Thymus (tissue), 11 donors: ENCODE data around the gene AFAP1. TPM values are rescaled to one million over a fixed set of nuclear protein-coding genes. Genes with fewer than 3 reads are reported as not detected.

Experiments used
- DNase-seq, 9 donors: peaks; one replicate each; pipeline ENCODE4 v3.0.0-alpha.2; 2013; ENCODE audit warnings: low spot score in 9 of 9, low read depth in 6 of 9, missing footprints in 1 of 9
- H3K27ac ChIP-seq, 2 donors: one replicate each; pipeline ENCODE4 v1.5.1; 2013; ENCODE audit warnings: control low read depth in 1 of 2, low read depth in 1 of 2, low read length in 1 of 2, mild to moderate bottlenecking in 1 of 2, moderate library complexity in 1 of 2
- H3K27me3 ChIP-seq, 2 donors: one replicate each; pipeline ENCODE4 v1.5.1; 2013; ENCODE audit warnings: low read length in 1 of 2; ENCODE audit not compliant: control insufficient read depth in 2 of 2, insufficient read depth in 1 of 2
- H3K36me3 ChIP-seq, 2 donors: one replicate each; pipeline ENCODE4 v1.5.1; 2013; ENCODE audit warnings: low read length in 1 of 2, mild to moderate bottlenecking in 1 of 2, moderate library complexity in 1 of 2; ENCODE audit not compliant: control insufficient read depth in 2 of 2, insufficient read depth in 2 of 2
- H3K4me1 ChIP-seq, 2 donors: one replicate each; pipeline ENCODE4 v1.5.1; 2013; ENCODE audit warnings: low read length in 2 of 2; ENCODE audit not compliant: control insufficient read depth in 2 of 2, insufficient read depth in 2 of 2
- H3K4me3 ChIP-seq, 2 donors: one replicate each; pipeline ENCODE4 v1.5.1; 2013; ENCODE audit warnings: low read length in 2 of 2, control low read depth in 1 of 2, mild to moderate bottlenecking in 1 of 2
- H3K9me3 ChIP-seq, 2 donors: one replicate each; pipeline ENCODE4 v1.5.1; 2013; ENCODE audit warnings: low read length in 1 of 2, mild to moderate bottlenecking in 1 of 2; ENCODE audit not compliant: control insufficient read depth in 2 of 2, insufficient read depth in 1 of 2
- WGBS: extraction: QIAGEN DNeasy Blood & Tissue Kit; methylation state at CpG from one replicate; pipeline ENCODE4 v1.1.7; 2013; 5-methylcytosine and 5-hydroxymethylcytosine counted together
- polyA plus RNA-seq: library from polyadenylated mRNA; stranded (reverse); fragments of 200-250 nt; gene quantifications from one replicate; pipeline ENCODE4 v1.2.3, GENCODE V29; 2013
- total RNA-seq: library from RNA; stranded (reverse); fragments of 120-200 nt; gene quantifications from one replicate; pipeline ENCODE4 v1.2.4, GENCODE V29; 2013
- donor health status: healthy.

The AFAP1 gene
- total and polyA plus RNA-seq, 2 donors, result 3.2 to 4.5 TPM

- Histone ChIP-seq H3K36me3 (no peaks in the 10 kb centered on the region), H3K27ac (no peak overlapping the region), H3K27me3 (no peaks in the 10 kb centered on the region), H3K4me1 (peaks cover 0 to 5% of the 10 kb centered on the region in 2 donors), H3K4me3 (no peak overlapping the region), H3K9me3 (no peaks in the 10 kb centered on the region)
- DNase-seq, result no peak
- WGBS, result 92% methylated on average over 11 of the region's 11 CpGs
Observed at GRCh38 chr4:7820031-7820818, 119.4 kb downstream of the AFAP1 start.

DNA sequence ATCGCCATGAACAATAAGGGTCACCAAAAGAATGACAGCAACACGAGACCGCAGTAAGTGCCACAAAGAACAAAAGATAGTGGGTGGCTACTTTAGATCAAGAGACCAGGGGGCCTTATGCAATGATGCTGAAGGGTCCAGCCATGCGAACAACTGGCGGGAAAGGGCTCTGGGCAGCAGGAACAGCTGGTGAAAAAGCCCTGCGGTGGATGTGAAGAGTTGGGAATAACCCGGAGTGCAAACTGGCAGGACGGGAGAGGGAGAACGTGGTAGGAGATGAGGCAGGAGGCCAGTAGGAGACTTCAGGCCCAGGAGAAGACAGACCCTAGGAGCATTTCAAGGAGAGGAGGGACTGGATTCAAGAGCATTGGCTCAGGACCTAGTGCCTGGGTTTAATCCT lies 120.2 kb downstream of the AFAP1 start:
- Histone ChIP-seq H3K27ac (no peak overlapping the region), H3K9me3 (no peaks in the 10 kb centered on the region), H3K36me3 (no peaks in the 10 kb centered on the region), H3K27me3 (no peaks in the 10 kb centered on the region), H3K4me1 (peaks cover 0 to 5% of the 10 kb centered on the region in 2 donors), H3K4me3 (no peak overlapping the region)
- no peak for DNase-seq
- 95% methylated on average over 9 of the region's 9 CpGs for WGBS

GRCh38 chr4:7818399-7818911 lies 121.2 kb downstream of the AFAP1 start:
- H3K27ac ChIP-seq, result no peak overlapping the region
- H3K9me3 ChIP-seq, result no peaks in the 10 kb centered on the region
- H3K36me3 ChIP-seq, result no peaks in the 10 kb centered on the region
- peaks cover 0 to 2% of the 10 kb centered on the region in 2 donors for H3K4me1 ChIP-seq
- no peaks in the 10 kb centered on the region for H3K27me3 ChIP-seq
- 94% methylated on average over 5 of the region's 5 CpGs for WGBS
- no peak for DNase-seq
- no peak overlapping the region for H3K4me3 ChIP-seq

DNA sequence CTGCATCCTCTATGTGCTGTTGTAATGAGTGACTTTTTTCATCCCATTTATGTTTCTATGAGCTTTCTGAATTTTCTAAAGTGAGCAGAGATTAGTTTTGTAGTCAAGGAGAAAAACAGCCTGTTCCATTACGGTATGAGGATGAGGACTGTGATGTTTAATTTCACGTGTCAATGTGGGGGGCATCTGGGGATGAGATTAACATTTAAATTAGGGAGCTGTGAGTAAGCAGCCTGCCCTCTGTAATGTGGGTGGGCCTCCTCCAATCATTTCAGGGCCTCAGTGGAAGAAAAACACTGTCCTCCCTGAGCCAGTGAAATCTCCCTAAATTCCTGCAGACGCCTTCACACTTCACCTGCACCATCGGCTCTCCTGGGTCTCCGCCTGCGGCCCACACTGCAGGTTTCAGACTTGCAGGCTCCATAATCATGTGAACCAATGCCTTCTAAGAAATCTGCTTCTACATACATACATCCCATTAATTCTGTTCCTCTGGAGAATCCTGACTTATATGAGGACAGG lies 121.7 kb downstream of the AFAP1 start:
- 91% methylated on average over 6 of the region's 6 CpGs for WGBS
- H3K36me3 ChIP-seq, result no peaks in the 10 kb centered on the region
- DNase-seq, result no peak
- no peaks in the 10 kb centered on the region for H3K27me3 ChIP-seq
- H3K4me1 ChIP-seq, result peaks cover 0 to 2% of the 10 kb centered on the region in 2 donors
- H3K9me3 ChIP-seq, result no peaks in the 10 kb centered on the region
- no peak overlapping the region for H3K27ac ChIP-seq
- no peak overlapping the region for H3K4me3 ChIP-seq

- peaks cover 0 to 2% of the 10 kb centered on the region in 2 donors for H3K4me1 ChIP-seq
- 93% methylated on average over 7 of the region's 7 CpGs for WGBS
- no peaks in the 10 kb centered on the region for H3K9me3 ChIP-seq
- DNase-seq, result no peak
- H3K27ac ChIP-seq, result no peak overlapping the region
- no peaks in the 10 kb centered on the region for H3K27me3 ChIP-seq
- no peaks in the 10 kb centered on the region for H3K36me3 ChIP-seq
- H3K4me3 ChIP-seq, result no peak overlapping the region
Observed at GRCh38 chr4:7816771-7817170, 122.9 kb downstream of the AFAP1 start.

DNA sequence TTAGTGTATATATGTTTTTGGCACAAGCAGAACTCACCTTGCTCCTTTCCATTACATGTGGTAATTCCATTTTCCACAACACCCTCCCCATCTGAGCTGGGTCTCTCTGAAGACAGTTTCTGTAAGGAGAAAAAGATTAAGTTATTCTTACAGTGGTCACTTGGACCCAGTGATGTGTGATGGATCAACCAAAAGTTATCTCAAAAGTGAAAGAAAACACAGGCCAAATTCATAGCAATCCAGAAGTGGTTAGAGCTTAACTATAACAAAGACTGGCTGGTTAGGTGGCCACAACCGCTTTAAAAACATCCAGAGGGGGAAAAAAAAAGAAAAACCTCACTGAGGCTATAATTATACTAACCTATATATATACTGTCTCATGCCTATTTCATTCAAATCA lies 123.7 kb downstream of the AFAP1 start:
- Histone ChIP-seq H3K27ac (no peak overlapping the region), H3K27me3 (no peaks in the 10 kb centered on the region), H3K4me3 (no peak overlapping the region), H3K9me3 (no peaks in the 10 kb centered on the region), H3K36me3 (no peaks in the 10 kb centered on the region), H3K4me1 (peaks cover 0 to 2% of the 10 kb centered on the region in 2 donors)
- no peak for DNase-seq
- WGBS, result 89% methylated on average over 1 of the region's 1 CpG

DNA sequence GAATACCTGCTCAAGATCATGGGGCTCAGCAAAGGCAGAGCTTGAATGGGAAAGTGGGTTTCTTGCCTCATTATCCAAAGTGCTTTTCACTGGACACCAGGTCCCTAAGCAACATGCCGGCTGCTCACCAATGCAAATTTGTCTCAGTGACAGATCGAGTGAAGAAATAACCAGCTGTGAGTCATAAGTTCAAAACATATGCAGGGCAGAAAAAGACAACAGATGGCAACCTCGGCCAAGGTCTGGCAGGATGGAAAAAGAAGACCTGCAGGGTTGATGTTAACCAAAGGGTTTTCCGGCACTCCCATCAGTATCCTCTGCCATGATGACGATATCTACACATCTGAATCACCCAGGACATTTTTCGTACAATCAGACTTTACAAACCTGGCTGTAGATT lies 124.1 kb downstream of the AFAP1 start:
- H3K4me3 ChIP-seq, result no peak overlapping the region
- no peak overlapping the region for H3K27ac ChIP-seq
- WGBS, result 95% methylated on average over 6 of the region's 6 CpGs
- H3K36me3 ChIP-seq, result no peaks in the 10 kb centered on the region
- no peaks in the 10 kb centered on the region for H3K27me3 ChIP-seq
- H3K9me3 ChIP-seq, result no peaks in the 10 kb centered on the region
- DNase-seq, result no peak
- peaks cover 0 to 2% of the 10 kb centered on the region in 2 donors for H3K4me1 ChIP-seq

DNA sequence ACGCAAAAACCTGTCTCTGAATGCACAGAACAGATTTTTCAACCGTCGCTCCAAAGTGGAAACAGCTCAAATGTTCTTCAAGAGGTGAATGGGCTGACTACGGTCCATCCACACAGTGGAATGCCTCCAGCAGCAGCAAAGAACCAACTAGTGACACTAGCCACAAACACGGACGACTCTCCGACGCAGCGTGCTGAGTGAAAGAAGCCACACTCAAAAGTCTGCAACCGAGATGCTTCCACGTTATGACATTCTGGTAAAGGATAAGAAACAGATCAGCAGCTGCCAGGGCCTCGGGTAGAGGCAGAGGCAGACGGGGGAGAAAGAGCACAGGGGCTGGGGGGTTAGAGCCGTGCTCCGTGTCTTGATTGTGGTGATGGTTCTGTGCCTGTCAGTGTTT lies 125.2 kb downstream of the AFAP1 start:
- Histone ChIP-seq H3K27me3 (no peaks in the 10 kb centered on the region), H3K9me3 (no peaks in the 10 kb centered on the region), H3K4me1 (peaks cover 0 to 2% of the 10 kb centered on the region in 2 donors), H3K27ac (no peak overlapping the region), H3K4me3 (no peak overlapping the region), H3K36me3 (no peaks in the 10 kb centered on the region)
- 94% methylated on average over 14 of the region's 15 CpGs for WGBS
- no peak for DNase-seq

DNA sequence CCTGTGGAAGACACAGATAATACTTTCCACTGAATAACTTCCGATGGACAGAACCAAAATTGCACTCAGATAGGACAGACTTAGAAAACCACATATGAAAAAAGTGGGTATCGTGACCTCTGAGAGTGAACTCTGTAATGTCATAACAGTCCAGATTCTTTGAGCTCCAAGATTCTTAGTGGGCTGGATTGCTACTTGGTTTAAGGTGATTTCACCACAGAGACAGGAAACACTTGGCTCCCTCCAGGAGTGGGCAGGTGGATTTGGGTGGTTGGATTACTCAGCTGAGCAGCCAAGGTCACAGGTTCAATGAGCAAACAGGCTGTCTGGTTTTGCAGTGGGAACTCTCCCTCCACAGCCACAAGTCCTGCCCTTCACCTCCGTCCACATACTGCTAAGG lies 126.0 kb downstream of the AFAP1 start:
- 92% methylated on average over 3 of the region's 3 CpGs for WGBS
- DNase-seq, result no peak
- Histone ChIP-seq H3K27ac (no peak overlapping the region), H3K27me3 (no peaks in the 10 kb centered on the region), H3K9me3 (no peaks in the 10 kb centered on the region), H3K36me3 (no peaks in the 10 kb centered on the region), H3K4me1 (peaks cover 0 to 2% of the 10 kb centered on the region in 2 donors), H3K4me3 (no peak overlapping the region)
